MM.1S (cell line): Measurements from ENCODE around the gene RGS19.

Source experiments
- EZH2 ChIP-seq: fragments of 300-600 bp; sonication (generic); optimal IDR thresholded peaks from 2 replicates; pipeline ENCODE3; 2017; ENCODE audit warnings: low read depth, mild to moderate bottlenecking, antibody characterized with exemption, low read length, mixed read lengths
- EZH2phosphoT487 ChIP-seq: fragments of 300-600 bp; sonication (generic); IDR thresholded peaks from 2 replicates; pipeline ENCODE4 v1.6.1; 2018; ENCODE audit warnings: antibody characterized with exemption, low read length
- TF ChIP-seq, protein P1 (sequence below): fragments of 300-600 bp; sonication (generic); IDR thresholded peaks from 2 replicates; pipeline ENCODE4 v1.5.1; 2016; ENCODE audit warnings: antibody characterized with exemption, low read length, mixed read lengths

DNA sequence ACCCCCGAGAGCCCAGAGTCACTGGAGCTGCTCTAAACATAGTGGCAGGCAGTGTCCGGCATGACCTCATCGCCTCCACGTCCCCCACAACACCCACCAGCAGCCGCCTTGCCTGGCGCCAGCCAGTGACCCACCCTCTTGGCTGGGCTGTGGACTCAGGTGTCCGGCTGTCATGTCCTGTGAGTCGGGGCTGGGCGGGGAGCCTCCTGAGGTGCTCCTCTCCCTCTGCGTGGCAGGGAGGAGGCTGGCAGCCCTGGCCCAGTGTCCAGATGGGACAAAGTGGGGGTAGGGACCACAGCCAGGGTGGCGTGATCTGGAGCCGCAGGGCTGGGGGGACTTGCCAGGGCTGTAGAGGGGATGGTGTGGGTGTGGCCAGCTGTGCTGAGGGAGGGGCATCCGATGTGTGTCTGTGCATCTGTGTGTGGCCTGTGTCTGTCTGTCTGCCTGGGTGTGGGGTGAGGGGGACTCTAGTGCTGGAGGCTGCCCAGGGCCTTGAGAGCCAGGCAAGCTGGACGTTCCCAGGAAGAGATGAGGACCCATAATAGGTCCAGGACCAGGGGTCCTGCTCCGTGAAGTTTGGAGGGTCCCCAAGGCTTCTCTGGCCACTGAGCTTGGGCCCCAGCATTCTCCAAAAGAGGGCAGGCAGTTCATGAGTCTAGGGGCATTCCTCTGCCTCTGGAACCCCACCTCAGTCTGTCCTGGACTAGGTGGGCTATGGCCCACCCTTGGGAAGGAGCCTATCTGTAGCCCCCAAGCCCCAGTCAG is 27.6 kb downstream of the RGS19 start:
- TF ChIP-seq, protein P1, sequence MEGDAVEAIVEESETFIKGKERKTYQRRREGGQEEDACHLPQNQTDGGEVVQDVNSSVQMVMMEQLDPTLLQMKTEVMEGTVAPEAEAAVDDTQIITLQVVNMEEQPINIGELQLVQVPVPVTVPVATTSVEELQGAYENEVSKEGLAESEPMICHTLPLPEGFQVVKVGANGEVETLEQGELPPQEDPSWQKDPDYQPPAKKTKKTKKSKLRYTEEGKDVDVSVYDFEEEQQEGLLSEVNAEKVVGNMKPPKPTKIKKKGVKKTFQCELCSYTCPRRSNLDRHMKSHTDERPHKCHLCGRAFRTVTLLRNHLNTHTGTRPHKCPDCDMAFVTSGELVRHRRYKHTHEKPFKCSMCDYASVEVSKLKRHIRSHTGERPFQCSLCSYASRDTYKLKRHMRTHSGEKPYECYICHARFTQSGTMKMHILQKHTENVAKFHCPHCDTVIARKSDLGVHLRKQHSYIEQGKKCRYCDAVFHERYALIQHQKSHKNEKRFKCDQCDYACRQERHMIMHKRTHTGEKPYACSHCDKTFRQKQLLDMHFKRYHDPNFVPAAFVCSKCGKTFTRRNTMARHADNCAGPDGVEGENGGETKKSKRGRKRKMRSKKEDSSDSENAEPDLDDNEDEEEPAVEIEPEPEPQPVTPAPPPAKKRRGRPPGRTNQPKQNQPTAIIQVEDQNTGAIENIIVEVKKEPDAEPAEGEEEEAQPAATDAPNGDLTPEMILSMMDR: no peak
- TF ChIP-seq EZH2 (no peak), EZH2phosphoT487 (no peak)
